HG03460 (cell line): ENCODE measurements around the gene ANTKMT.
"Not testable (repeated sequence)": the region's sequence is repeated elsewhere in the genome, so short reads cannot be mapped to it uniquely, and the experiment has no call there.

Experiments used
- ATAC-seq: cut with Tn5 transposase; IDR thresholded peaks from one replicate; pipeline ENCODE4 v1.9.1; 2021; ENCODE audit not compliant: unreplicated experiment

ANTKMT gene

GRCh38 chr16:712740-713250 lies 8.2 kb upstream of the ANTKMT start:
- ATAC-seq = not testable (repeated sequence)

GRCh38 chr16:714079-714478 lies 6.9 kb upstream of the ANTKMT start:
- no peak for ATAC-seq

- ATAC-seq = peak; percentile 58
These were observed 6.1 kb upstream of the ANTKMT start, which contains the start of gene METRN for GRCh38 chr16:714558-715476. Gene METRN (plus strand): TSS chr16:715118. CDS start chr16:715290, 172 bp downstream.

GRCh38 chr16:715477-716199 lies 5.3 kb upstream of the ANTKMT start:
- ATAC-seq = peak; percentile 9

GRCh38 chr16:716200-716568 lies 4.8 kb upstream of the ANTKMT start:
- no peak for ATAC-seq

GRCh38 chr16:716768-717325 lies 4.1 kb upstream of the ANTKMT start:
- no peak for ATAC-seq

GRCh38 chr16:717450-718245 lies 3.3 kb upstream of the ANTKMT start:
- no peak for ATAC-seq

GRCh38 chr16:718389-718788 lies 2.6 kb upstream of the ANTKMT start:
- ATAC-seq = no peak

- ATAC-seq = no peak
These were observed 2.0 kb upstream of the ANTKMT start for GRCh38 chr16:718922-719321.

GRCh38 chr16:719815-720446 lies 1.0 kb upstream of the ANTKMT start:
- ATAC-seq = no peak

GRCh38 chr16:720447-720989 lies 428 bp upstream of the ANTKMT start:
- ATAC-seq = peak; percentile 29

- ATAC-seq = no peak
These were observed 1.0 kb downstream of the ANTKMT start for GRCh38 chr16:721765-722540.

- ATAC-seq = no peak
These were observed 2.1 kb downstream of the ANTKMT start for GRCh38 chr16:722835-723633.

- ATAC-seq = no peak
These were observed 2.7 kb downstream of the ANTKMT start for GRCh38 chr16:723695-724094.

- no peak for ATAC-seq
These were observed 3.5 kb downstream of the ANTKMT start for GRCh38 chr16:724188-725040.

GRCh38 chr16:725041-725376 lies 4.1 kb downstream of the ANTKMT start:
- no peak for ATAC-seq

- no peak for ATAC-seq
These were observed 4.7 kb downstream of the ANTKMT start for GRCh38 chr16:725463-726187.
